Measurements from ENCODE around the gene CCDC149.

The CCDC149 gene

DNA sequence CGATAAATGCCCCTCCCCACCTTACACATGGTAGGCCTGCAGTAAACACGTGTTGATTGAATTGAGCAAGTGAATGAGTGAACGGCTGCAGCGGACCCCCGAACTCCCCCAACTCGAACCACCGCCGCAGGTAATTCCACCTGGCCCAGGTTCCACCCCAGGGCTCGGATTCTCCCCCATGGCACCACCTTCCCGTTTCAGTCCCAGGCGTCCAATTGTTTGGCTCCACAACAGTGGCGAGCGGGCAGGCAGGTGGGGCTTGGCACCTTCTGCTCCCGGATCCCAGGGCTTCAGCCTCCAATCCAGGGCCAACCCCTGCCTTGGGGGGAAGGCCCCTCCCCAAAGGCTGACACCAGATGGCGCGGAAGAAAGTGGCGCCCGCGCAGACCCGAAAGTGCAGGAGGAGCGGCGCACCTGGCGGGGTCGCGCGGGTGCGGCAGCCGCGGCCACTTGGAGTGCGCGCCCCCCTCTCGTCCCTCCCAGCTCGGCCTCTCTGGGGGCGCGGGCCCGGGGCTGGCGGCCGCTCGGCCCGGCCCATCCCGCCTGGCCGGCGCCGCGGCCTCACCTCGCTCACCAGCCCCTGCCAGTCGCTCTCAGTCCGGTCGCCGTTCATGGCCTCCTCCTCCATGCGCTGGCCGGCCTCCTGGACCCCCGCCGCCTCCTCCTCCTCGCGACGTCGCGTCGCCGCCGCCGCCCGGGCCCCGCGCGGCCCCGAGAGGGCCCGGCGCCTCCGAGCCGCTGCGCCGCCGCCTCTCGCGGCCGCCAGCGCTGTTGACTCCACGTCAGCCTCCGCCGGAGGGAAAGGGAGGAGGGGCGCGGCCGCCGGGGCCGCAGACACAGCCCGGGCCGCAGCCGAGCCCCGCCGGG, at the start of gene CCDC149:
TSS of gene CCDC149 (minus strand) at position 791 of the 867 bp plus-strand sequence. CDS start at position 613, 178 bp downstream.
- peak; percentile 85 for DNase-seq (ENCODE audit: low spot score)

DNA sequence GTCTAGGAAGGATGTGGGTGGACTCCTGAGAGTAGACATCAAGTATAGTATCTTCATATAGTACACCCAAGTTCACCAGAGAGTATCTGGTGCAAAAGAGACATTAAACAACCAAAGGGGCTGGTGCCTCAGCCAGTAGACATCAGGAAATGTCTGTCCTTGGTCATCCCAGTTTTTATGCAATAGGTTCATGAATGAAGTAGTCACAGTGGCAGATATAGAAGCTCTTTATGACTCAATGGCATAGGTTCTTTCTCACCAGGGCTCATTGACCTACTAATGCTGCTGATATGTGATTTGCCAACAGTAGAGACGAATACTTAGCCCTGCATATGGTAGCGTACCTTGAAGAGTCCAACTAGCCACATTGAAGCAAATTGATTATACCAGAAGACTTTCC, 45.0 kb upstream of the CCDC149 start:
- DNase-seq (ENCODE audit: low spot score): no peak

DNA sequence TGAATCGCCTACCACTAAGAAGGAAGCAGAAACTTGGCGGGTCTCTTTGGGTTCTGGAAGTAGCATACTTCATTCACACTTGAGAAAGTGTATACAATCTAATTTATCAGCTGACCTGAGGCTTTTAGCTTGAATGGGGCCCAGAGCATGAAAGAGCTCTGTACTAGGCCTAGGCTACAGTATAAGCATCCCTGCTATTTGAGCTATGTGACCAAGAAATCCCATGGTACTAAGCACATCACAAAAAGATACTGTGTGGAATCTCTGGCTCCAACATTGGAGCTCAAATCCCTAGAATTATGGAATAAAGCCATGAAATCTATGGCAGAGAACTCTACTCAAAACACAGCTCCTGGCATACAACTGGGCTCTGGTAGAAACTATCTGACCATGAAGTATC, 43.9 kb upstream of the CCDC149 start:
- DNase-seq (ENCODE audit: low spot score): no peak

DNA sequence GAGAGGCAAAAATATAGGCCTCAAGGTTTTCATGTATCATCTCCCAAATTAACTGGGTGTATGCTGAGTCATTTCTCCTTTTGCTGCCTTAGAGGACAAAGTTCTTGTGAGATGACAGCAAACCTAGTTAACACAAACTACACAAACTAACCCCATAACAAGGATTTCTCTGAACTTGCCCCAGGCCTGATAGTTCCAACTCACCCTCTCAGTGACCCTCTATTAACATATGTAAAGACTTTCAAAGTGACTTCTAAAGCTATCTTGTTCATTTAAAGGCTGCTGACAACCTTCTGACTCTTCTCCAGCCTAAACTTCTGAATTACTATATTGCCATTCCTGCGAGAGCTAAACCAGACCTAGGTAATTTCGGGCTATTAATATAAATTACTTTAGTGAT, 43.2 kb upstream of the CCDC149 start:
- DNase-seq (ENCODE audit: low spot score): no peak

DNA sequence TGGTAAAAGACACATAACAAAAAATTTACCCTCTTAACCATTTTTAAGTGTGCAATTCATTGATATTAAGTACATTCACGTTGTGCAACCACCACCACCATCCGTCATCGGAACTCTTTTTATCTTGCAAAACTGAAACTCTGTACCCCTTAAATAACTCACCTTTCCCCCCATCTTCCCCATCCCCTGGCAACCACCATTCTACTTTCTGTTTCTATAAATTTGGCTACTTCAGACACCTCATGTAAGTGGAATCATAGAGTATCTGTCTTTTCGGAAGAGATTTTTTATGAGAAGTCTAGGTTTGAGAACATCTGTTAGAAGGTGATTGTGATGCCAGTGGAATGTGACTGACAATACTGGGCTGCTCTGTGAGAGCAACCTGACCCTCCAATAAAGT, 39.8 kb upstream of the CCDC149 start:
- no peak for DNase-seq (ENCODE audit: low spot score)

DNA sequence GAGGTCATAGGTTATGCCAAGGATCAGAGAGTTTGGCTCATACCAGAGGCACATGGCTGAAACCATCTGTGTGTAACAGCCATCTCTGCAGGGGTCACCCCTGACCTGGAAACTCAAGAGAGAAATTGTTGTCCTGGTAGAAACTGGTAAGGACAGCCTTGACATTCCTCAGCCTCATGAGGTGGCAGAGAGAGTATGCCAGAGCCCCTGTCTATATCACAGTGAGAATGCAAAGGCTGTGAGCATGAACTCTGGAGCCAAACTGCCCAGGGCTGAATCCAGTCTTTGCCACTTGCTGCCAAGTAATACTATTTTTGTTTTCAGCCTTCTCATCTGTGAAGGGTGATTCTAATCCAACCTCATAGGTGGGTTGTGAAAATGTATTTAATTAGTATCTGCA, 37.1 kb upstream of the CCDC149 start:
- DNase-seq (ENCODE audit: low spot score): no peak

DNA sequence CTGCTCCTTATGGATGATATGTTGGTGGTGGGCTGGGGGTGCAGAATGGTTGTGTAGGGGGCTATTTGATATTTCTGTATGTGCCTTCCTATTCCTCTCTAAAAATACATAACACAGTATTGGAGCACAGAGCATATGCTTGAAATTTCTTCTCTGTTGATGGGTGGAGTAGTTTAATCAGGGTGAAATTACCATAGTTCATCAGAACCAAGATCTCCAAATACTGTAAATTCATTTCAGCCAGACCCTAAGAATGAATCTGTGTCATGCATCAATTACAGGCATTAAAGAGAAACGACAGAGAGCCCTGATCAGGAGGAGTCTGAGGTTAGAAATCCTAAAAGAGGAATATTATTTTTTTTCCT, 25.1 kb upstream of the CCDC149 start:
- no peak for DNase-seq (ENCODE audit: low spot score)

DNA sequence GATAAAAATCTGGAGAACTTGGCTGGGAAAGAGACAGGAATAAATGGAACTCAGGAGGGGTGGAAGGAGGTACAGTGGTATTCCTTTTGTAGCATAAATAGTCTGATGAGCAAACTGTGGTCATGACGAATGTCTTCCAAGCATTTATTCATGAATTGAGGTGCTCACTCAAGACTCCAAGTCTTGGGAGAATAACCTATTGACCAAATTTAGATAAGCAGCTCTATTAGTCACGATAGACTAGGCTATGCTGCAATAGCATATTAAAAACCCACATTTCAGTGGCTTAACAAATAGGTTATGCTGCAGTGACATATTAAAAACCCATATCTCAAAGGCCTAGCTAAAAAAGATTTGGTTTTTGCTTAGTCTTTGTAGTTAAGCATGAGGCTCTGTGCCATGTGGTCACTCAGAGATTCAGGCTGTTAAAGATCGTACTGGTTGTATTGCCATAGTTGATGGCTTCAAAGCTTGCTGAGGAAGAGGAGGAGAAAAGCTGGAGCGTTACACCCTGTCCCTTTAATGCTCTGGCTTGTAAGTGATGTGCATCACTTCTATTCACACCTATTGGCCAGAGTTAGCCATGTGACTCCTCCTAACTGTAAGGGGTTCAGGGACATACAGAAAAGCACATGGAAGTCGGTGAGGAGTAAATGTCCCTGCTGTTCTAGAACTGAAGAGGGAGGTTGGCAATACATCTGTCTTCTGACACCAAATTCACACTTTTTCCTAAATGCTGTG, 24.5 kb upstream of the CCDC149 start:
- no peak for DNase-seq (ENCODE audit: low spot score)

DNA sequence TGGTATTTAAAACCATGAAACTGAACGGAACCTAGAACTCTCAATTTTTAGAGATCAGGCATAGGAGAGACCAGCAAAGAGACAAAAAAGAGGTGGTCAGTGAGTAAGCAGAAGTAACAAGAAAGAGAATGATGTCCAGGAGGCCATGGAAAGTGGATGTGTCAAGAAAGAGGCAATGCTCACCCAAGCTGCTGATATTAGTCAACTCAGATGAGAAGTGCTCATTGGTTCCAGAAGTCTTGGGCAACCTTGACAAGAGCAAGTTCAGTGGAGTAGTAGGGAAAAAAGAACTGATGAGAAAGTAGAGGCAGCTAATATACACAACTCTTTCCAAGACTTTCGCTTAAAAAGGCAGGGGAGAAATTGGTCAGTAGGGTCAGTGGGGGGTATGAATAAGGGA, 23.0 kb upstream of the CCDC149 start:
- no peak for DNase-seq (ENCODE audit: low spot score)

DNA sequence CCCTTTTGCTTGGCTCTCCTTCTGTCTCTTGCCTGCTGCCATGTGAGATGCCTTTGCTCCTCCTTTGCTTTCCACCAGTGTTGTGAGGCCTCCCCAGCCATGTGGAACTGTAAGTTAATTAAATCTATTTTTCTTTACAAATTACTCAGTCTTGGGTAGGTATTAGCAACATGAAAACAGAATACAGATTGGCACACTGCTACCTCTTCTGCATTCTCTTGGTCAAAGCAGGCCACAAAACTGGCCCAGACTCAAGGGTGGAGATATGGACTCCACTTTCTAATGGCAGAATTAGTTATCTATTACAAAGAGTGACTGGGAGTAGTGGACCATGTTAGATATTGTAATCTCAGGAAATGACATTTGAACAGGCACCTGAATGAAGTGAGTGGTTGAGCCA, 21.5 kb upstream of the CCDC149 start:
- DNase-seq (ENCODE audit: low spot score): peak; percentile 64

DNA sequence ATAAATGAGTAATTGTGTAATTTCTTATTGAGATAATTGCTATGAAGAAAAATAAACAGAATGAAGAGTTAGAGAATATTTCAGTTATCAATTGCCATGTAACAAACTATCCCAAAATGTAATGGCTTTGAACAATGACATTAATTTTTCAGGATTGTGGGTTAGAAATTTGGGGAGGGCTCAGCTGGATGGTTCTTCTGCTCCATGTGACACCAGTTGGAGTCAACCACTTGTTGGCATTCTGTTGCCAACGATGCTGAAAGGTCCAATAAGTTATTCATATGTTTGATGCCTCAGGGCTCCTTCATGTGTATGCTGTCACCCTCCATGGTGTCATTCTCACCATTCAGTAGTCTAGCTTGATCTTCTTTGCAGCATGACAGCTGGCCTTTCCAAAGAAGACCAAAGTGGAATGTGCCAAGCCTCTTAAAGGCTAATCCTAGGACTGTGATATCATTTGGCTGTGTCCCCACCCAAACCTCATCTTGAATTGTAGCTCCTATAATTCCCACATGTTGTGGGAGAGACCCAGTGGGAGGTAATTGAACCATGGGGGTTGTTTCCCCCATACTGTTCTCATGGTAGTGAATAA, 20.9 kb upstream of the CCDC149 start:
- DNase-seq (ENCODE audit: low spot score): no peak

DNA sequence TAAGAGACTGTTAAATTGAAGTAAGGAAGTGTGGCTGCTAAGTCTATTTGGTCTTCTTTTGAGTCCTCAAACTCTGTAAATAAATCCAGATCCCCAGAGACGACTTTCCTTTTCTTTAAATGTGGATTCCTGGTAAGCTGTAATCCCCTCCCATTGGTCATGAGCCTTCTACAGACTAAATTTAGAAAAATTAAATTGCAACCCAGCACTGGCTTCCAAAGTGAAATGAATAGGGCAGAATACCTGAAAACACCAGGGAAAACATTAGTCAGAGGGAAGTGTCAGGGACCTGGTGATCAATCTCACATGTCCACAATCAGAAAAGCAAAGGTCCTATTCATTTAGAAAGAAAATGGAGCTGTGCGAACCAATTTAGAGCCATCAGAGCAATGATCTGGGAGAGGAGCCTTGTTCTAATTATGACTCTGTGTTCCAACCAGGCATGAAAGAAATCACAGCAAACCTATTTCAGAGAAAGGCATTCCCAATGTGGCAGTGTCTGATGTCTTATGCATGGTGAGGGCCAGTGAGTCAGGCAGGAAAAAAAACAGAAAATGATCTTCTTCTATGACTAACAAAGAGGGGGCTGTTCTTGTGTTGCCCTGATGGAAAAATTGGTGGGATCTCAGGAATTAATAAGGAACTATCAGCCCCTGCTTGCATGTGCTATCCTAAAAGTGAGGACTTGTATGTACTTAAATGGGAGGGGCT, 19.8 kb upstream of the CCDC149 start:
- DNase-seq (ENCODE audit: low spot score): peak; percentile 74

DNA sequence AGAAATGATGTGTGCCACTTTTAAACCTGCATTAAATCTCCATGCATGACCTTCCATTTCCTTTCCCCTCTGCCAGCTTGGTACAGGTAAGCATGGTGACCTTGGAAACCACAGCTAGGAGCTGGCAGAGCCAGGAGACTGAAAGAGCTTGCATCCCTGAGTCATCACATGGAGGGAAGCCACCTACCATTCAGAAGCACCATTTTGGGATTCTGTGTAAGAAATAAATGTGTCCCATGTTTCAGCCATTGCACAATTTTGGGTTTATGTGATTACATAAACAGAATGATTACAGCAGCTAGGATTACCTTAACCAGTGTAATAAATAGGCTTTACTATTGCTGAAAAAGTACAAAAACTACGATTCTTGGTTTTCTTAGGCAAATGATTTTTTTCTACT, 17.3 kb upstream of the CCDC149 start:
- DNase-seq (ENCODE audit: low spot score): peak; percentile 60

DNA sequence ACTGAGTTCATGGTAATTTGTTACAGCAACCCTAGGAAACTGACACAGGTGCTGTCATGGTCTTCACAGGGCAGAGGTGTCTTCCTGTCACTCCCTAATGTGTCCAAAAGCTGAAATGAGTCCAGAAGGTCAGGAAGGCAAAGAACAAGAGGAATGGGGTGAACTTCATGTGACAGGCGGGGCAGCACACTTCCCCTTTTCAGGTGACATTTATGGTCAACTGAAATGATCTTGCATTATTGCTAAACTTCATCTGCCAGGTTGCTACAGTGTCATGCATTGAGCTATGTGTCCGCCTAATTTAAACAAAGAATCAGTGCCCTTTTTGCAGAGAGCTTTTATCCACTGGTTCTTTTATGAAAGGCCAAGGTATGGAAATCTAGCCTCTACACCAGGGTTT, 15.9 kb upstream of the CCDC149 start:
- DNase-seq (ENCODE audit: low spot score): no peak

DNA sequence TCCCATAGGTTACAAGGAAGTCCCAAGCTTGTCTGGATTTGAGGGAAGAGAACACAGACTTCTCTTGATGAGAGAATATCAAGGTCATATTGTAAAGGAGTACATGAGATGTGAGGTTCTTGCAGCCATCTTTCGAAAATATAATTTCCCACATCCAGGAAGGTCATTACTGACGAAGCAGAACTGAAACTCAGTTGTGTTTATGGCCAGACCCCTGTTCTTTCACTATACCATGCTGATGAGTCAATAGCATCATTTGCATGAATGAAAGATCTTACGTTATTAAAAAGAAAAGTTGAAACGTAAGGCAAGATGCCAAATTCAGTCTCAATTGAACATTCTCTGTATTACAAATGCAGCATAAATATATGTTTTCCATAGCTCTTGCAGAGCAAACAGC, 14.2 kb upstream of the CCDC149 start:
- DNase-seq (ENCODE audit: low spot score): no peak

DNA sequence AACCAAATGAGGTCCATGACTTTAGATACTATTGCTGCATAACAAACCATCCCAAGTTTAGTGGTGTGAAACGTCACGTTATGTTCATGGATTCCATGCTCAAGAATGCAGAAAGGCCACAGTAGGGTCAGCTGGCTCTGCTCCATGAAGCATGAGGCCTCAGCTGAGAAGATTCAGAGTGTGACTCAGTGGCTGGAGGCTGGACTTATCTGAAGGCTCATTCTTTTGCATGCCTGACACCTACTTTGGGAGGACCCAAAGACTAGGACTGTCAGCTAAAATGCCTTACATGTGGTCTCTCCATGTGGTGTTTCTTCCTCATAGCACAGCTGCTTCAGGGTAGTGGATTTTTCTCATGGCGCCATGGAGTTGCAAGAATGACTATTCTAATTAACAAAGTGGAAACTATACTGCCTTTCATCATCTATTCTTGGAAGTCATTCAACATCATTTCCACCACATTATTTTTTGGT, 11.5 kb upstream of the CCDC149 start:
- DNase-seq (ENCODE audit: low spot score): peak; percentile 99

DNA sequence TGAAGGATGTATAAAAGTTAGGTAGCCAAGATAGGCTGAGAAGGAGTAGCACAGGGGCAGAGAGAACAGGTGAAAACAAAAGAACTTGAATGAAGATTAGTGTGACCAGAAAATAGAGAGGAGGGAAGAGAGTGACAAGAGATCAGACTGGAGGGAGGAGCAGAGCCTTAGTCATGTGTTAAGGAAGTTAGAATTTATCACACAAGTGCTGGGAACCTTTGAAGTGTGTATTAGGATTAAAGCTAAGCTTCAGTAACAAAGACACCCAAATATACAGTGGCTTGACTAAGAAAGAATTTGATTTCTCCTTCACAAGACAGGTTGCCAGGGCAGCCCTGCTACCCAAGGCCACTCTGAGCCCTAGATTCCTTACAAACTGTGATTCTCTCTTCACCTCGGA, 10.7 kb upstream of the CCDC149 start:
- DNase-seq (ENCODE audit: low spot score): peak; percentile 63

DNA sequence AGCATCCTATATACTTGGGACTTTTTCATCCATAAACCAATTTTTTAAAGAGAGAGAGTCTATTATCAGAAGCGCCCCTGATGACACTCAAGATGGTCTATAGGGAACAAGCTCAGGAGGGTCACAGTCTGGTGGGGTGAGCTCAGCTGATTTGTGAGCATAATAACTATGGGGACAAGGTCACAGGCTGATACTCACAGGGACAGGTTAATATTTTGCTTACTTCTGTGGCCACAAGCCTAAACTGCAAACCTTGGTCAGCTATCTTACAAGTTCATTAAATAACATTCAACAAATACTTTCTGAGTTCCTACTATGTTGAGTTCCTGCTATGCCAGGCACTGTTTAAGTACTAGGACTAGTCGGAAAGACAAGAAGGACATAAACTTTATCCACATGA, 10.2 kb upstream of the CCDC149 start:
- DNase-seq (ENCODE audit: low spot score): peak; percentile 36

DNA sequence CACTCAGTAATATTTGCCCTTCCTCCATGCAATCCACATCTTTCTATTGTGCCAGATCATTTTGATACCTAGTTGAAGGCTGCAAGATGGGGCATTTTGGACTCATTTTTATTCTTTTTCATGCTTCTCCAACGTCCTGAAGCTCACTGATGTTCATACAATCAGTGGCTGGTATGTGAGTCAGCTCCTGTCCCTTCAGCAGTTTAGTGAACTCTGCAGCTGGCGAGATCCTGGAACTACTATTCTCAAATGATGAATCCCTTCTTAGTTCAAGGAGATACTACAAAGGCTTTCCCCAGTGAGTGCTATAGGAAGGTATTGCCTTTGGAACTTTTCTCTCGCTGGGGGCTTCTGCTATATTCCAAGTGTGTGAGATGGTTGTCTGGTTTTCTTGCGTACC, 9.6 kb upstream of the CCDC149 start:
- peak; percentile 56 for DNase-seq (ENCODE audit: low spot score)

DNA sequence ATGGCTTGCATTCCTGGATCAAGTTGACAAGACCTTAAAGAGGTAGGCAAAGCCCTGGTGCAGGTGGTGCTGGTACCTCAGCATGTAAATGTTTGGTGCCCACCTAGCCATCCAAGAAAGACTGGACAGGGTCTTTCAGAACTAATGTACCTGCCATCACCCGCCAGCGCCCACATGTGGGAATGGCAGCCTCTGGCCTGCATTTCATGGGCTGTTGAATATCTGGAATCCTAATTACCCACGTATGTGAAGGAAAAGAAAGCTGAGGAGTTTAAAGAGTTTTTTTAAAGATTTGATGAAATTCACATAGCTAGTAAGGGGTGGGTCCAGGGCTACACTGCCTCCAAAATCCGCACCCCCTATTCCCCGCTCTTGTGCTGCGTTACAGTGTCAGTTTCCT, 8.6 kb upstream of the CCDC149 start:
- peak; percentile 30 for DNase-seq (ENCODE audit: low spot score)

DNA sequence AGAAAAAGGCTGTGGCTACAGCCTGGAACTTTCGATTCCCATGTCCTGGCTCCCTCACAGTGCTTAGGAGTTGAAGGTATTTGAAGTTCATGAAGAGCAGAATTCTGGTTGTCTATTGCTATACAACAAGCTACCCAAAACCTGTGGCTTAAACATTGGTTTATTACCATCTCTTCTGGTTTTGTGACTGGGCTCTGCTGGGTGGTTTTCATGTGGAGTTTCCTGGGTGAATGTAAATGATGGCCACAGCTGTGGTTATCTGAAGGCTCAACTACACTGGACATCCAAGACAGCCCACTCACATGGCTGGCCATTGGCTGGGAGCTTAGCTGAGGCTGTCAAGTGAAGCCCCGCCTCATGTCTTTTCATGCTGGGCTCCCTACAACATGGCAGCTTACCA, 7.2 kb upstream of the CCDC149 start:
- DNase-seq (ENCODE audit: low spot score): no peak

Measured in kidney tubule cell (primary cell).